Naive B cell (primary cell): ENCODE data around the gene POLR1E. TPM values are rescaled to one million over a fixed set of nuclear protein-coding genes. Genes with fewer than 3 reads are reported as not detected.

Source experiments
- polyA plus RNA-seq, 6 donors: library from polyadenylated mRNA; unstranded; fragments of 300-500 nt; fragmentation: Illumina TruSeq; gene quantifications; one replicate each; pipeline ENCODE4 v1.2.3, GENCODE V29; 2021; ENCODE audit warnings: low read depth in 6 of 6

POLR1E gene
- polyA plus RNA-seq, 6 donors from 2014 or later = 5.5 to 15.8 (median 10.4) TPM

Other genes starting within 250 kb of the POLR1E start
- 100 to 1,000 TPM in 5 of 6 donors, 10 to 100 TPM in 1; 90.5 to 185 (median 126) TPM for gene GRHPR, start 63.3 kb upstream of the POLR1E start, polyA plus RNA-seq
- 1 to 10 TPM; 1.1 to 2.8 (median 1.8) TPM for gene ZBTB5, start 20.5 kb upstream of the POLR1E start, polyA plus RNA-seq
- gene FBXO10, start 90.4 kb downstream of the POLR1E start, polyA plus RNA-seq = 1 to 10 TPM; 2.7 to 7.8 (median 7.5) TPM
- 100 to 1,000 TPM; 127 to 214 (median 179) TPM for gene TOMM5, start 106.6 kb downstream of the POLR1E start, polyA plus RNA-seq
- not detected for gene FRMPD1, start 165.0 kb downstream of the POLR1E start, polyA plus RNA-seq